Large intestine (tissue), 3 donors: ENCODE data around the gene GAL. TPM values are rescaled to one million over a fixed set of nuclear protein-coding genes. Genes with fewer than 3 reads are reported as not detected.

Experiments used
- DNase-seq, 2 donors: peaks; one replicate each; pipeline versions ENCODE4 v3.0.0 to v3.0.0-alpha.2; 2013
- H3K27ac ChIP-seq: one replicate; pipeline ENCODE4 v1.5.1; 2013; ENCODE audit warnings: low read length
- H3K27me3 ChIP-seq: 2 replicates; pipeline ENCODE4 v1.6.1; 2013; ENCODE audit warnings: low read length; ENCODE audit not compliant: control insufficient read depth, insufficient read depth
- H3K36me3 ChIP-seq: 2 replicates; pipeline ENCODE4 v1.6.1; 2013; ENCODE audit warnings: low read length; ENCODE audit not compliant: control insufficient read depth, insufficient read depth
- H3K4me1 ChIP-seq: one replicate; pipeline ENCODE4 v1.6.1; 2013; ENCODE audit warnings: low read length; ENCODE audit not compliant: control insufficient read depth, insufficient read depth
- H3K4me3 ChIP-seq: one replicate; pipeline ENCODE4 v1.5.1; 2013; ENCODE audit warnings: low read length
- H3K9me3 ChIP-seq: one replicate; pipeline ENCODE4 v1.6.1; 2013; ENCODE audit warnings: mild to moderate bottlenecking, low read depth, low read length, moderate library complexity; ENCODE audit not compliant: control insufficient read depth
- WGBS: methylation state at CpG from one replicate; pipeline ENCODE4 v1.1.5; 2013; ENCODE audit warnings: low lambda C conversion rate; ENCODE audit not compliant: insufficient coverage; 5-methylcytosine and 5-hydroxymethylcytosine counted together
- polyA plus RNA-seq: library from polyadenylated mRNA; unstranded; fragments of 120-200 nt; gene quantifications from one replicate; pipeline ENCODE4 v1.2.1, GENCODE V29; 2013

Gene GAL
- polyA plus RNA-seq, 1 donor = 31.8 TPM

DNA sequence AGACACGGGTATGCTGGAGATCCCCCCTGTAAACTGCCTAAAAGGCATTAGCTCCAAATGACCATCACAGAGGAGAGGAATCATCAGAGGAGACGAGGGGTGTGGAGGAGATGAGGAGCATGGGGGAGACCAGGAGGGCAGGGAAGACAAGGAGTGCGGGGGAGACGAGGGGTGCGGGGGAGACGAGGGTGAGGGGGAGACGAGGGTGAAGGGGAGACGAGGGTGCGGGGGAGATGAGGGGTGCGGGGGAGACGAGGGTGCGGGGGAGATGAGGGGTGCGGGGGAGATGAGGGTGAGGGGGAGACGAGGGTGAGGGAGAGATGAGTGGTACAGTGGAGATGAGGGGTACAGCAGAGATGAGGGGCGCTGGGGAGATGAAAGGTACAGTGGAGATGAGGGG lies 17.5 kb upstream of the GAL start:
- H3K27me3 ChIP-seq = no peaks in the 10 kb centered on the region
- H3K4me1 ChIP-seq = no peaks in the 10 kb centered on the region
- DNase-seq = no peak
- no peaks in the 10 kb centered on the region for H3K36me3 ChIP-seq
- H3K9me3 ChIP-seq = peaks cover 3% of the 10 kb centered on the region
- H3K27ac ChIP-seq = no peak overlapping the region
- no peak overlapping the region for H3K4me3 ChIP-seq
- WGBS = 40% methylated on average over 1 of the region's 15 CpGs

DNA sequence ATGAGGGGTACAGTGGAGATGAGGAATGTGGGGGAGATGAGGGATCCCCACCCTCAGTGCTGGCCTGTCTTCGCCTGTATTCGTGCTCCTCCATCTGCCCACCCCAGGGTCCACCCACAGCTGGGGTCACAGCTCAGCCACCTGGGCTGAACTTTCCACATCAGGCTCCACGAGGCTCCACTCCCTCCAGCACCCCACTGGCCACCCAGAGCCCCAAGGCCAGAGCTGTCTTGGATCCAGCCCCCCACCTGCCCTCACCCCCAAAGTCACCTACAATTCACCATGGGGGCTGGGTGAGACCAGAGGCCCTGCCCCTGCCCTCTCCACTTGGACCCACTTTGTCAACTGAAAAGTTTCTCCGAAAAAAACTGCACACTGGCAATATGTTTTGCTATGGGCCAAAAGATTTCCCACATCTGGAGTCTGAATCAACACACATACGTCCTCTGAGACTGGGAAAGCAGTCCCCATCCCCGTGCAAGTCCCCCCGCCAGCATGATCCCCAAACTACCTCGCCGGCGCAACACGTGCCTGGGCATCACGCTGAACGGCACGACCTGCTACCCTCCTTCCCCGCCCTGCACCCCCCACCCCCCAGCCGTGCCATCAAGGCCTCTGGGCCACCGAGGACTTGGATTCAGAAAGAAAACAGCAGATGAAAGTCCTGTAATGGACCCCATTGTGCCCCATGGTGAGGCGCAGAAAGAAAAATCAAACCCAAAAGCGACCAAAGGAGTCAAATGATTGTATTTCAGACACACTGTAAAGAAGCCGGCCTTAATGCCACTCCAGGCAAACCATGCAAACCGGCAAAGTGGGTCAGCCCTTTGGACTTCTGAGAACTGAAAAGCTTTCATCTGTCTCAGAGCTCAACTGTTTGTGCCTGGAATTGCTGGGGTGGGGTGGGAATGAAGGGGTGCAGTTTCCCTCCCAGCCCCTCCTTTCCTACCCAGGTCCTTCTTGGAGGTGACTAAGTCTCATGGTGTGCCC lies 16.5 kb upstream of the GAL start:
- no peak overlapping the region for H3K4me3 ChIP-seq
- H3K27me3 ChIP-seq = no peaks in the 10 kb centered on the region
- H3K36me3 ChIP-seq = no peaks in the 10 kb centered on the region
- peaks cover 3% of the 10 kb centered on the region for H3K9me3 ChIP-seq
- no peak overlapping the region for H3K27ac ChIP-seq
- peak in 1 of 2 donors; percentile 60 for DNase-seq
- WGBS = 80% methylated on average over 1 of the region's 21 CpGs
- H3K4me1 ChIP-seq = no peaks in the 10 kb centered on the region

DNA sequence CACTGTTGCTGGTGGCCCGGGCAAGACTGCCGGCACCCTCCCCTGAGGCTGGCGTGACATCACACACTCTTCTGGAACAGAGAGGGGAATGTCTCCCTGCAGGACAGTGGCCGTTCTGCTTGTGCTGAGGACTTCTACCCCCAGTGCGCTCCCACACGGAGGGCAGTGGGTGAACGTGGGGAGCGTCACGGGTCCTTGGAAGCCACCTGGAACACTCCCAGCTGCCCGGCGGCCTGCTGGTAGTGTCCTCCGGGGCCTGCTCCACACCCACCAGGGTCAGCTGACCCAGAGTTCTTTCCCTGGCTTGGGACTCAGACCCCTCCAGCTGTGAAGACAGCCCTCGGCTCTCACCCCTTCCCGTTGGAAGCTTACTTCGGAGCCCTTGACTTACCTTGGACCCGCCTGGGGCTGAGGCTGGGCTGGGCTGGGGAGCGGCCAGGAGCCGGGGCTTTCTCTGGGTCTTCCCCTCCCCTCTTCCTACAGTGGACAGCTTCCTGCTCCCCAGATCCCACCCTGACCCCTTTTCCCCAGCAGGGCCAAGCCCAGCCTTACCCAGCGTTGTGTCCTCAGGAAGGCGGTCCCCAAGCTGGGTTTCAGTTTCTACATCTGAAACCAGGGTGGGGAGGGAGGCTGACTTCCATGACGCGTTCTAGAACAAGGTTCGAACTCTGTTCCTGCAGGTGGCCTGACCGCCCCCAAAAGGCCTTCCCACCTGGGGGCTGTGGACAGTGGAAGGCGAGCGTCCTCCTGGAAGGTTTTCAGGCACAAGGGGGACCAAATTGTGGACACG lies 14.8 kb upstream of the GAL start:
- no peak for DNase-seq
- no peaks in the 10 kb centered on the region for H3K27me3 ChIP-seq
- H3K36me3 ChIP-seq = no peaks in the 10 kb centered on the region
- peaks cover 11% of the 10 kb centered on the region for H3K9me3 ChIP-seq
- no CpG with 5 or more reads among the region's 27 CpGs for WGBS
- H3K4me1 ChIP-seq = no peaks in the 10 kb centered on the region
- no peak overlapping the region for H3K4me3 ChIP-seq
- H3K27ac ChIP-seq = no peak overlapping the region

DNA sequence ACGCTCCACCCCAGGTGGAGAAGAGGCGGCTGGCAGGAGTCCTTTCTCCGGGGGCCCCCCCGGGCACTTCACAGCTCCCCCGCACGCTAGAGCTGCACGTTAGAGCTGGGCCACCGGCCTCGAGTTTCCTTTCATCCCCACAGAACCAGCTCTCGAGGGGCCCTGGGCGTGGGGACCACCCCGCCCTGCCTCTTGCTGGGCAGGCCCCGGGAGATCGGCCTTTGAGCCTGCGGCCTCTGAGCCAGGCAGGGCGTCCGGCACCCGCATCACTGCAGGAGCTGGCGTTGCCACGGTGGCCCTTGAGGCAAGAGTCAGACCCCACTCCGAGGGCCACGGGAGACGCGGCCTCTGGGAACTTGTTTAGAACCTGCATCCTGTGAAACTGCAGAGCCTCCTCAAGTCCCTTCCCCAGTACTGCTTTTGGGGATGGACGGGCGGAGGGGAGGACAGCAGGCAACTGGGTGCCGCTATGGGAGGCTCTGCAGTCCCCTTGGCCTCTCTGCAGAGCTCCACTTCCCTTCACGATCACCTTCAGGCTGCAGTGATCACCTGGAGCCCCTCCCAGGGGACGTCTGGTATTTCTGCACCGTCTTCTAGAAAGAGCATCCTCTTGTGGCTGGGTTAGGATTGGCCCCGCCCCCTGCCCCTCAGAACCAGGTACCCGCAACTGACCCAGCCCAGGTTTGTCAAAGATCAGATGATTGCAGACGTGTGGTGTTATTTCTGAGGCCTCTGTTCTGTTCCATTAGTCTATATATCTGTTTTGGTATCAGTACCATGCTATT lies 13.9 kb upstream of the GAL start:
- no CpG with 5 or more reads among the region's 33 CpGs for WGBS
- Histone ChIP-seq H3K4me1 (no peaks in the 10 kb centered on the region), H3K4me3 (no peak overlapping the region), H3K9me3 (peaks cover 11% of the 10 kb centered on the region), H3K27ac (no peak overlapping the region), H3K27me3 (no peaks in the 10 kb centered on the region), H3K36me3 (no peaks in the 10 kb centered on the region)
- no peak for DNase-seq

DNA sequence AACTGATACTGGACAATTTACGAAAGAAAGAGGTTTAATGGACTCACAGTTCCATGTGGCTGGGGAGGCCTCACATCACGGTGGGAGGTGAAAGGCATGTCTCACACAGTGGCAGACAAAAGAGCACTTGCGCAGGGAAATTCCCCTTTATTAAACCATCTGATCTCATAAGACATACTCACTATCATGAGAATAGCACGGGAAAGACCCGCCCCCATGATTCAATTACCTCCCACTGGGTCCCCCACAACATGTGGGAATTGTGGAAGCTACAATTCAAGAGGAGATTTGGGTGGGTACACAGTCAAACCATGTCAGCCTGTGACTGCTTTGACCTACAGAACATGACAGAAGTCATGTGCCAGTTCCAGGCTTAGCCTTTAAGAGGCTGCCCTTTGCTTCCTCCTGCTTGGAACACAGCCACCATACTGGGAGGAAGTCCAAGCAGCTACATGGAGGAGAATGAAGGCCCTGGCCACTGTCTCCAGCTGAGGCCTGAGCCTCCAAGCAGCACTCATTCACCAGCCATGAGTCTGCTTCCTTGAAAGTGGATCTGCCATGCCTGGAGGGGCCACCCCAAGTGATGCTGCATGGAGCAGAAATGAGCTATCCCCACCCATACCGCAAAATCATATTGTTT lies 10.9 kb upstream of the GAL start:
- Histone ChIP-seq H3K4me1 (no peaks in the 10 kb centered on the region), H3K36me3 (no peaks in the 10 kb centered on the region), H3K27me3 (no peaks in the 10 kb centered on the region), H3K4me3 (no peak overlapping the region), H3K27ac (no peak overlapping the region), H3K9me3 (peaks cover 11% of the 10 kb centered on the region)
- 100% methylated on average over 2 of the region's 6 CpGs for WGBS
- DNase-seq = no peak

DNA sequence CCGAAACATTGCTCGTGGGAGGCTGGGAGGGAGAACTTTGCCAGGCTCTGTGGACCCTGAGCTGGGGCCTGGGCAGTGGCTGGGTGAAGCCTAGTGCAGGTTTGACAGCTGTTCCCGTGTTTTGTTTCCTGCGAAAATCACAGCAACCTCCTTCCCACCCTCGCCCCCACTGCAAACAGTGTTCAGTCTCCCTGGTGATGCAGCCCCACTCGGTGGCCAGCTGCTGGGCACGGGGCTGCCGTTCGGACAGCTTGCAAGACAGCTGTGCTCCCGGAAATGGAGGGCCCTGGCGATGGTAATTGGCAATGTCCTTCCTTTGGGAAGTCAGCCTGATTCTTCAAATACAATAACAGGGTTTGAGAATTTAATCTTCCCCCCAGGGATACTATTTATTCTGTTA lies 10.4 kb upstream of the GAL start:
- H3K36me3 ChIP-seq = no peaks in the 10 kb centered on the region
- peaks cover 11% of the 10 kb centered on the region for H3K9me3 ChIP-seq
- WGBS = 100% methylated on average over 2 of the region's 11 CpGs
- no peaks in the 10 kb centered on the region for H3K4me1 ChIP-seq
- no peak overlapping the region for H3K4me3 ChIP-seq
- H3K27me3 ChIP-seq = no peaks in the 10 kb centered on the region
- DNase-seq = no peak
- H3K27ac ChIP-seq = no peak overlapping the region

DNA sequence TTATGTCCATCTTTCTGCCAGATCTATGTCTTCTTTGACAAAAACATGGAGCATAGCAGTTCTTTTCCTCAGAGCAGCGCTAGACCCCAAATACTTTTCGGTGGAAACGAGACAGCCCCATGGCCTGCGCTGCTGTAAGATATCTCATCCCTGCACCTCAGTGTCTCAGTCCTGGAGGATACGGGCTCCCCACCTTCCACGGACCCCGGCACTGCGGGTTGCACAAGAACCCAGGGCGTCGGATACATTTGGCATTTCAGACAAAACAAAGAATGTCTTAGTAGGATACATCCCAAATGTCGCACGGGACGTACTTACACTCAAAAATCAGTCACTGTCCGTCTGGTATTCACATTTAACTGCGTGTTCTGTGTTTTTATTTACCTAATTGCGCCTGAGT lies 9.9 kb upstream of the GAL start:
- H3K27ac ChIP-seq = no peak overlapping the region
- H3K27me3 ChIP-seq = no peaks in the 10 kb centered on the region
- no peak for DNase-seq
- no peaks in the 10 kb centered on the region for H3K4me1 ChIP-seq
- no peaks in the 10 kb centered on the region for H3K36me3 ChIP-seq
- H3K4me3 ChIP-seq = no peak overlapping the region
- 92% methylated on average over 6 of the region's 16 CpGs for WGBS
- peaks cover 11% of the 10 kb centered on the region for H3K9me3 ChIP-seq

DNA sequence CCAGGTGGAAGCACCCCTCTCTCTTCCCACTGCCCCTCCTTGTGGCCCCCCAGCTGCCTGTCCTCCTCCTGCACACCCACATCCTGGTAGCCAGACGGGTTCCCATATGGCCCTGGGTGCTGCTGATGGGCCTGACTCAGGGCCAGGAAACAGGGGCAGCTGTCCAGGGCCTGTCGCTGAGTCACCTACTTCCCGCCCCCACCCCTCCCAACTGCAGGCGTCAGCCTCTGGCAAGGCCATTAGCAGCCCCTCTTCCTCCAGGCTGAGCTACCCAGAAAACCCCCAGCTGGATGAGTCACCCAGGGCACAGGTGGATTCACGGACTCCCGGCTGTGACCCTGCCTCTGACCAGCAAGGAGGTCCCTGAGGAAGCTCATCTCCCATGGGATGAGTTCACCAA lies 6.9 kb upstream of the GAL start:
- Histone ChIP-seq H3K27me3 (peaks cover 5% of the 10 kb centered on the region), H3K36me3 (no peaks in the 10 kb centered on the region), H3K4me1 (no peaks in the 10 kb centered on the region), H3K27ac (no peak overlapping the region), H3K4me3 (no peak overlapping the region), H3K9me3 (peaks cover 8% of the 10 kb centered on the region)
- no peak for DNase-seq
- WGBS = no CpG with 5 or more reads among the region's 6 CpGs

DNA sequence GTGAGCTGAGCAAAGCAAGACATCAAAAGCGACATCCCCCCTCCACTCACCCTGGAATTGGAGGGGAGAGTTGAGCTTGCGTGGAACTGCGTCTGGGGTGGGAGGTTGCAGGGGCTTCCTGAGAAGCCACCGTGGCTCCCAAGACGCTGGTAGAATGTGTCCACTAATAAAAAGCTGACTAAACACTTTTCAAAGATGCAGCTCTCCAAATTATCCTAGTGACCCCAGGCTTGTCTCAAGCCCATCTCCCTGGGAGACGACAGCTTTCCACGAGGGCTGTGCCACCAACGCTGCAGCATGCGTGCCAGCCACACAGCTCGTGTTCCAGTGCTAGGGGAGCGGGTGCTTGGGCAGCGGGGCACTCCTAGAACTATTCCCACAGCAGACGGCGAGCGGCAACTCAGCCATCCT lies 6.3 kb upstream of the GAL start:
- Histone ChIP-seq H3K4me1 (no peaks in the 10 kb centered on the region), H3K27me3 (peaks cover 11% of the 10 kb centered on the region), H3K9me3 (peaks cover 8% of the 10 kb centered on the region), H3K36me3 (no peaks in the 10 kb centered on the region), H3K27ac (no peak overlapping the region), H3K4me3 (no peak overlapping the region)
- no peak for DNase-seq
- no CpG with 5 or more reads among the region's 15 CpGs for WGBS
